Measurements from ENCODE around the gene CCDC201.
"Not testable (repeated sequence)": the region's sequence is repeated elsewhere in the genome, so short reads cannot be mapped to it uniquely, and the experiment has no call there.

CCDC201 gene

GRCh38 chr7:45812946-45813345 lies 59.9 kb downstream of the CCDC201 start (continued):
- TF ChIP-seq, protein P1, sequence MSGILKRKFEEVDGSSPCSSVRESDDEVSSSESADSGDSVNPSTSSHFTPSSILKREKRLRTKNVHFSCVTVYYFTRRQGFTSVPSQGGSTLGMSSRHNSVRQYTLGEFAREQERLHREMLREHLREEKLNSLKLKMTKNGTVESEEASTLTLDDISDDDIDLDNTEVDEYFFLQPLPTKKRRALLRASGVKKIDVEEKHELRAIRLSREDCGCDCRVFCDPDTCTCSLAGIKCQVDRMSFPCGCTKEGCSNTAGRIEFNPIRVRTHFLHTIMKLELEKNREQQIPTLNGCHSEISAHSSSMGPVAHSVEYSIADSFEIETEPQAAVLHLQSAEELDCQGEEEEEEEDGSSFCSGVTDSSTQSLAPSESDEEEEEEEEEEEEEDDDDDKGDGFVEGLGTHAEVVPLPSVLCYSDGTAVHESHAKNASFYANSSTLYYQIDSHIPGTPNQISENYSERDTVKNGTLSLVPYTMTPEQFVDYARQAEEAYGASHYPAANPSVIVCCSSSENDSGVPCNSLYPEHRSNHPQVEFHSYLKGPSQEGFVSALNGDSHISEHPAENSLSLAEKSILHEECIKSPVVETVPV (CRISPR knock-in tag; IDR thresholded peaks at IDR 0.05) = no peak
- no peak for TF ChIP-seq ESRRG (CRISPR knock-in tag; IDR thresholded peaks at IDR 0.05)
- no peak for TF ChIP-seq ZNF8 (CRISPR knock-in tag; IDR thresholded peaks at IDR 0.05)
- no peak for TF ChIP-seq ZNF565 (CRISPR knock-in tag; conservative IDR thresholded peaks at IDR 0.05; ENCODE audit: low read depth)
- TF ChIP-seq TOX (CRISPR knock-in tag; IDR thresholded peaks at IDR 0.05; ENCODE audit: borderline replicate concordance) = no peak
- no peak for TF ChIP-seq ISL1 (CRISPR knock-in tag; IDR thresholded peaks at IDR 0.05)

GRCh38 chr7:45811652-45812234 lies 61.1 kb downstream of the CCDC201 start:
- not testable (repeated sequence) for ATAC-seq

DNA sequence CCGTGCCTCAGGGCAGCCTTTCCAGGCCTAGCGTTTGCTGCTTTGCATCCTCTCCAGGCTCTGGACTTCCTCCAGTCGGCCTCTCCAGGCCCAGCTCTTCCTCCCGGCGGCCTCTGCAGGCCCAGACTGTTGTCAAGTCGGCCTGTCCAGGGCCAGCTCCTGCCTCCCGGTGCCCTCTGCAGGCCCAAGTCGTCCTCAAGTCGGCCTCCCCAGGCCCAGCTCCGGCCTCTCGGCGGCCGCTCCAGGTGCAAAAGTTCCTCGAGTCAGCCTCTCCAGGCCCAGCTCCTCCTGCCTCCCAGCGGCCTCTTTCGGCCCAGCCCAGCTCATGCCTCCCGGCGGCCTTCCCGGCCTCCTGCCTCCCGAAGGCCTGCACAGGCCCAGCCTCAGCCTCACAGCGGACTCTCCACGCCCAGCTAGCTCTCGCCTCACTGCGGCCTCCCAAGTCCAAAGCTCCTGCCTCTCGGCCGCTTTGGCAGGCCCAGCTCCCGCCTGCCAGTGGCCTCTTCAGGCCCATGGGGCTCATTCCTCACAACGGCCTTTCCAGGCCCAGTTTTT lies 62.4 kb downstream of the CCDC201 start:
- not testable (repeated sequence) for ATAC-seq
